GM21526 (cell line): ENCODE measurements around the gene XNDC1N.

ENCODE experiments used
- ATAC-seq: cut with Tn5 transposase; IDR thresholded peaks from one replicate; pipeline ENCODE4 v1.9.1; 2021; ENCODE audit warnings: moderate library complexity; ENCODE audit not compliant: unreplicated experiment, low FRiP score

The XNDC1N gene, protein sequence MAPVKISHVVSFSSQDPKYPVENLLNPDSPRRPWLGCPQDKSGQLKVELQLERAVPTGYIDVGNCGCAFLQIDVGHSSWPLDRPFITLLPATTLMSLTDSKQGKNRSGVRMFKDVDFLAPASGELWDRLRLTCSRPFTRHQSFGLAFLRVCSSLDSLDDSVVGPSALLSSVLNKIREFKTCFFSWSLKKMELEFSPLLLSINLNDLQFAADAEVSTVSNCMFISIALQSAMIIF

DNA sequence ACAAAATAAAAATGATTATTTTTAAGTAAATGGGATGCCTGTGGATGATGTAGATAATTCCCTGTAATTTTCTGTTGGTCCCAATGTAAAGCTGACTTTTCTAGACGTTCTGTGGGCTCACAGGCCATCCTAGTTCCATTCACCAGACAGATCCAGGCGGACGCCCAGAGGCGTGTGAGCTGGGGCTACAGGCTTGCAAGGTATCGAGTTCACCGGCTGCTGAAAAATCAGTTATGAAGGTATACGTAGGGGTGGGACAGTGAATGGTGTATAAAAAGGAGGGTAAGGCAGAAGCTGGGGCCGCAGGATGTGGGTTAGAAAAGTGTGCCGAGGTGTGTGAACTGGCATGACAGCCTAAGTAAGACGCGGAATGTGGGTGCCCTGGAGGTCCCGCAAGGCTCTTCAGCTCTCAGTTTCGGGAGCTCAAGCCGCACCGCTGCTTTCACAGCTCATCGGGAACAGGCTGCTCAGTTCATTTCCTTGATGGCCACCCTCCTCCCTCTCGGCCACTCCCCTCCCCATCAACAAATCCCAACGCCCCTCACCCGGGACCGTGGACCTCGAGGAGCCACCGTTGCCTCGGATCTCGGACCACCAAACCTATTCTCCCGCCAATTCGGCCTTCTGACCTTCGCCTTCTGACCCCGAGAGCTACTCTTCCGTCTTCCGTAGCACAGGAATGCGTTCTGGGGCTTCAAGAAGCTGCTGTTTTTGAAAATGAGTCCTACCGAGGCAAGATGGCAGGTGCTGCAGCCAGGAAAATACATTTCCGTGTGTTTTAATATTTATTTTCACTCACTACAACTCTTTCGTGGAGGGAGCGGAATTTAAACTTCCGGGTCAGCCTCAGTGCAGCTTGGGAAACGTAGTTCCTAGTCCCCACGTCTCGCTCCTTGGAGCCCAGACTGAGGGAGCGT lies at the start of gene XNDC1N:
Gene XNDC1N (minus strand): TSS at position 775 of the 917 bp plus-strand sequence. CDS start 5,241 bp downstream, outside the sequence.
- peak; percentile 61 for ATAC-seq

DNA sequence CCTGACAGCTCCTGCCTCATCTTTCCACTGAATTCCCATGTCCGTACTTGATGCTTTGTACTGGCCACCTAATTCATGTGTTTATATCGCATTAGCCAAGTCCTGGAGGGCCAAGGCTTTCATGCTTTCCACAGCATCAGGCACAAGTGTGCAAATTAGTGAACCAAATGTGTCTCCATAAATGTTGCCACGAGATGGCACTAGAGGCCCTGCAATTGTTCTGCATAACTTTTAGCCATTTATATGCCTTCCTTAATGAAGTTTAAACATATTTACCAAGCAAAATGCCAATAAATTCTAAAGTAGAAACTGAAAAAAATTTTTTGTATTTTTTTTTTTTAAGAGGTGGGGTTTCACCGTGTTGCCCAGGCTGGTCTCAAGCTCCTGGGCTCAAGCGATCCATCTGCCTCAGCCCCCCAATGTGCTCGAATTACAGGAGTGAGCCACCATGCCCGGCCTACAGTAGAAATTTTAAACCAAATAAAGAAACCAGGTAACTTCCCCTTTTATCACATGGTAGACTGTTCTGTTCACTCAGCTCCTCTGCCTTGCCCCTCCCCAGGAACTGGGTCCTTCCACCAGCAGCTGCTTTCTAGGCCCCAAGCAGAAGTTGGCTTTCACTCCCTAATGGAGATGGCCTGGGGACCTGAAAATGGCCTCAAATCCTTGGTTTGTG lies 49.5 kb upstream of the XNDC1N start:
- ATAC-seq, result peak; percentile 53

DNA sequence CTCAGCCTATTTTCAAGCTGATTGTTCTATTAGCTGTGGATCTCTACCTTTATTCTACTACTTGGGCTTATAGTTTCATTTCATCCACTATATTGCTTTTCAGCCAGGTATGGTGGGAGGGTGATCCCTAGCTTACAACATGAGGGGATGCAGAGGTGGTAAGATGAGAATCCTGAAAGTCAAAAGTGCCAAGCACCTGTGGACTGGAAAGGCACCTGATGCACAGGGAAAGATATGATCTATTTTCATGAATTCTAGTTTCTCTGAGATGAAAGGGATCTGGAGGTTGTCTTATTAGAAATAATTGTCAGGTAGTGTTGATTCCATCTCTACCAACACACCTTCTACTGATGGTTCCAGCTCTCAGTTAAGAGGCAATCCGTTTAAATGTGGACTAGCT lies 48.7 kb upstream of the XNDC1N start:
- no peak for ATAC-seq

DNA sequence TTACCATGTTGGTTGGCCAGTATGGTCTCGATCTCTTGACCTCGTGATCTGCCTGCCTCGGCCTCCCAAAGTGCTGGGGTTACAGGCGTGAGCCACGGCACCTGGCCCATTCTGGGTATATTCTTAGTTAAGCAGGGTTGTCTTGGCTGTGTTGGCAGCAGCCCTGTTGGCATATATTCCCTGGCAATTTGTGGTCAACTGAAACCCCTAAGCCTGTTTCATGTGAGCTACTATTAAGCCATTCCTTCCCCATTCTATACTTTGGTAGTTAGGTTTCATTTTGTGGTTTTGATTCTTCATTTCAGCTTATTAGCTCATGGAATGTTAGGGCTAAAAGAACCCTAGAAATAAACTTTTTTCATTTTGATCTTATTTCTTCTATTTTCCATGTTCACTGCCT lies 48.2 kb upstream of the XNDC1N start:
- ATAC-seq, result no peak

DNA sequence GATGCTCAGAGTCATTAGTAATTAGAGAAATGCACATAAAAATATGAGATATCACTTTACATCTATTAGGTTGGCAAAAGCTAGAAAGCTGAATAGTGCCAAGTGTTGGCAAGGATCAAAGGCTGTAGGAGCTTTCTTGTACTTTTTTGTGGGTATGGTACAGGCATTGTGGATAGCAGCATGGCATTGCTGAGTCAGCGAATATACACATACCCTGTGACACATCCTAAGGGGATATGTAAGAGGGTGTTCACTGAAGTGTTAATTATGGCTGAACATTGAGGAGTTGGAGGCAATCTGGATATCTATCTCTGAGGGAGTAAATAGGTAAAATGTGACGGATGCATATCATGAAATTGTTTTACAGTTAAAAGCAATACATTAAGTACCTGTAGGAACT lies 43.3 kb upstream of the XNDC1N start:
- ATAC-seq, result no peak

DNA sequence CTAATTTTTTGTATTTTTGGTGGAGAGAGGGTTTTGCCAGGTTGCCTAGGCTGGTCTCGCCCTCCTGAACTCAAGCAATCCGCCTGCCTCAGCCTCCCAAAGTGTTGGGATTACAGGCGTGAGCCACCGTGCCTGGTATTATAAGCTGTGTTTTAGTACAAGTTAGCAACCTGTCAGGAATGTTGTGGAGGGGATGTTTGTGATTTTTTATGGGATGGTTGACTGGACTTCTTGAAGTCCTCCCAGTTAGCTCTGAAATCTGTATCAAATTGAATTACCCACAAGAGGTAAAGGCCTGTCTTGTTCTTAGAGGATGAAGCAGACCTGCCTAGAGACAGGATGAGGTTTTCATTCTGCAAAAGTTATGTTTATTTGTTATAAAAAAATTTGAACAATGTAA lies 36.2 kb upstream of the XNDC1N start:
- ATAC-seq, result no peak

DNA sequence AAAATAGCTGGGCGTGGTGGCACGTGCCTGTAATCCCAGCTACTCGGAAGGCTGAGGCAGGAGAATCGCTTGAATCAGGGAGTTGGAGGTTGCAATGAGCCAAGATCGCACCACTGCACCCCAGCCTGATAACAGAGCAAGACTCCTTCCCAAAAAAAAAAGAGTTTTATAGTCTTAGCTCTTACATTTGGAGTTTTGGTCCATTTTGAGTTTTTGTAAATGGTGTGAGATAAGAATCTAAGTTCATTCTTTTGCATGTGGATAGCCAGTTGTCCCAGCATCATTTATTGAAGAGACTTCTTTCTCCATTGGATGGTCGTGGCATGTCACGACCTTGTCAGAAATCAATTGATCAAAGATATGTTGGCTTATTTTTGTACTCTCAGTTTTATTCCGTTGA lies 35.1 kb upstream of the XNDC1N start:
- no peak for ATAC-seq

DNA sequence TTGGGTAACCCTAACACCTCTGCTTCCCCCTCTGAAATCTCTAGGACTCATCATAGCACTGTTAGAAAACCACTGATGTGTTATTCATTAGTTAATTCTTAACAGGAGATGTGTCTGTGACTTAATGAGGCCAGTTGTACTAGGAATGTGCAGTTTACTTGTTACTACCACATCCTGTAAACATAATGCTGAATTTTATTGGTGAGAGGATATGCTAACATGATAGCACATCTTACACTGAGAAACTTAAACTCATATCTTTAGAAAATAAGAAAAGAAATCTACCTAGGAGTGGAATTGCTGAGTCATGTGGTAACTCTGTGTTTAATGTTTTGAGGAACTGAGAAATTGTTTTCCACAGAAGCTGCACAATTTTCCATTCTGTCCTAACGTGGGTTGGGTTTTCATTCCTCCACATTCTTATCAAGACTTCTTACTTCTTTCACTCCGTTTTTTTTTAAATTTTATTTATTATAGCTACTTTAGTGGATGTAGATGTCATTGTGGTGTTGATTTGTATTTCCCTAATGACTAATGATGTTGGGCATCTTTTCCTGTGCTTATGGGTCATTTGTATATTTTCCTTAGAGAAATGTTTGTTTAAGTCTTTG lies 34.1 kb upstream of the XNDC1N start:
- no peak for ATAC-seq

DNA sequence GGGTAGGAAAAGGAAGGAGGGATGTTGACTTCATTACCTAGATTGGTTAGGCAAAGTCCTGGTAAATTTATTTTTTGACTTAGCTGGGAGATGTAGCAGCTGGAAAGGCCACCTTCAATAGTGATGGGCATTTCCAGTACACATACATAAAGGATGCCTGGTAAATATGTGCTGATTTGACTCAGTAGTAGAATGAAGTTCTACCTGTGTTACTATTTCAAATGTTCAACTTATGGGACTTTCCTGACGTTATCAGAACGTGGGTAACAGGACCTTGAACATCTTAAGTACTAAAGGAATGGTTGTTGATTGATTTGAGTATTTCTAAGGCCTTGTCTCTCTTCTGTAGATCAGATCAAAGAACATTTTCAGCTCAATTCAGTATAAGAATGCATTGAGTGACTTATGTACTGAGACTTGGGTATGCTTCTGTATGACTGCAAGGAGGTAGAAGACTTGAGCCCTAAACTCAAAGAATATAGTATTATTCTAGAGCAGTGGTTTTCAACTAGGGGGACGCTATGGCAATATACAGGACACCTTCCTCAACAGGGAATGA lies 27.6 kb upstream of the XNDC1N start:
- ATAC-seq, result no peak

DNA sequence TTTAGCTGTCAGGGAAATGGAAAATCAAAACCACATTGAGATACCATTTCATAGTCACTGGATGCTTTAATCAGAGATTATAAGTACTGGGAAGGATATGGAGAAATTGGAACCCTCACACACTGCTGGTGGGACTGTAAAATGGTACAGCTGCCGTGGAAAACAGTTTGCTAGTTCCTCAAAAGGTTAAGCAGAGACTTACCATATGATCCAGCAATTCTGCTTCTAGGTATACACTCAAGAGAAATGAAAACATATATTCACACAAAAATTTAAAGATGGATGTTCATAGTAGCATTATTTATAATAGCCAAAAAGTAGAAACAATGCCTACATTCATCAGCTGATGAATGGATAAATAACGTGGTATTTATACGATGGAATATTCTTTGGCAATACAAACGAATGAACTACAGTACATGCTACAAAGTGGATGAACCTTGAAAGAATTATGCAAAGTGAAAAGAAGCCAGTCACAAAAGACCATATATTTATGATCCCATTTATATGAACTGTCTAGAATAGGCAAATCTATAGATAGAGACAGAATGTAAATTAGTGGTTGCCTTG lies 23.4 kb upstream of the XNDC1N start:
- ATAC-seq, result no peak

DNA sequence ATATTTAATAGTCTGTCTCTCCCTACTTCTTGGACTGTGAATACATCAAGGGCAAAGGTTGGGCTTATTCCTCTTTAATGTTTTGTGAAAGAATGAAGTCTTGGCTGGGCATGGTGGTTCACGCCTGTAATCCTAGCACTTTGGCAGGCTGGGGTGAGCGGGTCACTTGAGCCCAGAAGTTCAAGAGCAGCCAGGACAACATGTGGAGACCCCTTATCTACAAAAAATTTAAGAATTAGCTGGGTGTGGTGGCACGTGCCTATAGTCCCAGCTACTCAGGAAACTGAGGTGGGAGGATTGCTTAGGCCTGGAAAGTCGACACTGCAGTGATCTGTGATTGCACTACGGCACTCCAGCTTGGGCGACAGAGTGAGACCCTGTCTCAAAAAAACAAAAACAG lies 20.6 kb upstream of the XNDC1N start:
- ATAC-seq, result no peak

DNA sequence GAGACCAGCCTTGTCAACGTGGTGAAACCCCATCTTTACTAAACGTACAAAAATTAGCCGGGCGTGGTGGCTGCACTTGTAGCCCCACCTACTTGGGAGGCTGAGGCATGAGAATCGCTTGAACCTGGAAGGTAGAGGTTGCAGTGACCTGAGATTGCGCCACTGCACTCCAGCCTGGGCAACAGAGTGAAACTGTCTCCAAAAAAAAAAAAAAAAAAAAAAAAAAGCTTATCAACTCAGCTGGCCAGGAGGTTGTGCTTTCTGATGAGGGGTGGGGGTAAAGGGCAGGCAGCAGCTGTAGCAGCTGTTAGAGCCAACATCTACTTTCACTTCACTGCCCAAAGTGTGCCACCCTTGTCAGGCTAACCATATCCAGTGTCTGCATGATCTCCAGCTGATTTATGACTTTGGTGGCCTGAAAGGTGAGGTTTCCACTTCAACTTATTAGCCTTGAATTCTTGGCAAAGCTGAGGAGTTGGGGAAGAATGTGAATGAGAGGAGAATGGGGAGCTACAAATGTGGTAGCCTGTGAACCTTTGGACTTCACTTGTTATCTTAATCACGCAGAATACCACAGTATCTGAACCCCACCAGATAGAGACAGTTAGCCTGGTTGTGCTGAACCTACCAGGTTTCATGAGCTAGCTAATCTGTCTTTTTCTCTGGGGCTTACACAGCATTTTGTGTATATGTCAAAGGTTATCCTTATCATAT lies 20.1 kb upstream of the XNDC1N start:
- no peak for ATAC-seq

DNA sequence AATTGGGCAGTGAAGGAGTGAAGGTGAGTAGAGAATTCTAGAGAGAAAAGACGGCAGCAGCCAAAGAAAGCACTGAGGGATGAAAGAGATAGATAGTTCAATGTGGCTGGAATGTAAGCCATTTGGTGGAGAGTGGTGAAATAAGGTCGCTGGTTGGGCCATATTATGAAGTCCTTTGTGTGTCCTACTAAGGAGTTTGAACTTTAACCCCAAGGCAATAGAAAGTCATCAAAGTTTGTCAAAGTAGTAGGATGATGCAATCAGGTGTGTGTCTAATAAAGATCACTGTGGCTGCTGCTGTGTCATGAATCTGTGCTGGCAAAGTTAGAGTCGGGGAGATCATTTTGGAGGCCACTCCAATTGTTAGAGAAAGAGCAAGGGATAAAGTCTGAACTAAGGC lies 19.1 kb upstream of the XNDC1N start:
- ATAC-seq, result no peak

DNA sequence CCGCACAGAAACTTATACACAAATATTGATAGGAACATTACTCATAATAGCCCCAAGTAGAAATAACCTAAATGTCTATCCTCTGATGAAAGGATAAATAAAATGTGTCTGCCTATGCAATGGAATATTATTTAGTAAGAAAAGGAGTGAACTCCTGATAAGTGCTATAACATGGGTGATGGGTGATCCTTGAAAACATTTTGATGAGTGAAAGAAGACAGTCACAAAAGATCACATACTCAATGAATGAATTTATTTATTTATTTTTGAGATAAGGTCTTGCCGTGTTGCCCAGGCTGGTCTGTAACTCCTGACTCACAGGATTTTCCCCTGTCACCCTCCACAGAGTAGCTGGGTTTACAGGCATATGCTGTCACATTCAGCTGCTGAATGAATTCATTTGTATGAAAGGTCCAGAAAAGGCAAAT lies 17.8 kb upstream of the XNDC1N start:
- ATAC-seq, result no peak

DNA sequence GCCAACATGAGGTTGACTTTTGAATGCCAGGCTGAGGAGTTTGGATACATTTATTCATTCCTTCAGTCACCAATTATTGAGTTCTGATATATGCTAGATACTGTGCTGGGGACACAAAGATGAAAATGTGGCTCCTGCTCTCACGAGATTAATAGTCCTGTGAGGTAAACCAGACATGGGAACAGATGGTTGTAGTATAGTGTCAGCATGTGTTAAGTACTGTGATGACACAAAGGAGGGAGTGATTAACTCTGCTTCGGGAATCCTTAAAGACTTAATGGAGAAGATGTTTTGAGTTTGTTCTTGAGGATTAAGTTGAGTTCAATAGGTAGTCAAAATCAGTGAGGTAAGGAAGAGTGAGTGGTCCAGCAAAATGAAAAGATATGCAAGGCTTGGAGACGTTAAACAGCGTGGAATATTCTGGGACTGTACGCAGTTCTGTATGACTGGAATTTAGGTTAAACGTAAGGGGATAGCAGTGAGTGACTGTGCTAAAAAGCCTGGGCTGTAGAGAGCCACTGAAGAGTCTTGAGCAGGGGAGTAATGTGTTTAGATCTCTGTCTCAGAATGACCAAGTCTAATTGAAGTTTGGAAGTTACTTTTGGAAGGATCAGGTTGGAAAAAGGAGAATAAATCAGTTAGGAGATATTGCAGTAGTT lies 12.3 kb upstream of the XNDC1N start:
- no peak for ATAC-seq

DNA sequence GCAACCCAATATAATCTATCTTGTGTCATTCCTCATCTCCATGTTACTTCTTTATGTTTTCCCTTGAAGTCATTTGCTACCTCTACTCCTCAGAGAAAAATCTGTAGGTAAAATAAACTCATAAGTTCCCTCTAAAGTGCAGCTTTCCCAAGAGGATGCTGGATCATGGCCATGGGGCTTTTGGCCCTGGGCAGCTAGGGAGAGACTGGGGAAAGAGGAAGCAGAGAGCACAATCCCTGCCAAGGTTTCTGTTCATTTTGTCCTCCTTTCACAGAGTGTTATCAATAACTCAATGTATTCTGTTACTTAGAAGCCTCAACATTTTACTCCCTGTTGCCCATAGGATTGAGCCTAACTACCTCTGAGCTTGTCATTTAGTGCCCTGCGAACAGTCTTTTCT lies 9.4 kb upstream of the XNDC1N start:
- ATAC-seq, result no peak

DNA sequence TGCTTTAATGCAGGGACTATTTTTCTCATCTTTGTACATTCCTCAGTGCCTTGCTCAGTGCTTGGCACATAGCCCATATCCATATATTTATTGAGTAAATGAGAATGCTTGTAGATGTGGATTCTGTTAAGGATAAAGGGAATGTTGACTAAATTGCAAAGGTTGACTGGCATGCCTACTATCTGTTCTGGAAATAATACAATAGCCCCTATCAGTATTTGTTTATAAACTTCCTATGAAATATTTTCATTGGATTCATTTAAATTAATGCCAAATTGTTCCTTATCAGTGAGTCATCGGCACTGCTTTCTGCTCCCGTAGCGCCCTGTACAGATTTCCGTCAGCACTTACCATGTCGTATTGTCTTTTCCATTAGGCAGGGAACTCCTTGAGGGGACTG lies 8.4 kb upstream of the XNDC1N start:
- ATAC-seq, result no peak

DNA sequence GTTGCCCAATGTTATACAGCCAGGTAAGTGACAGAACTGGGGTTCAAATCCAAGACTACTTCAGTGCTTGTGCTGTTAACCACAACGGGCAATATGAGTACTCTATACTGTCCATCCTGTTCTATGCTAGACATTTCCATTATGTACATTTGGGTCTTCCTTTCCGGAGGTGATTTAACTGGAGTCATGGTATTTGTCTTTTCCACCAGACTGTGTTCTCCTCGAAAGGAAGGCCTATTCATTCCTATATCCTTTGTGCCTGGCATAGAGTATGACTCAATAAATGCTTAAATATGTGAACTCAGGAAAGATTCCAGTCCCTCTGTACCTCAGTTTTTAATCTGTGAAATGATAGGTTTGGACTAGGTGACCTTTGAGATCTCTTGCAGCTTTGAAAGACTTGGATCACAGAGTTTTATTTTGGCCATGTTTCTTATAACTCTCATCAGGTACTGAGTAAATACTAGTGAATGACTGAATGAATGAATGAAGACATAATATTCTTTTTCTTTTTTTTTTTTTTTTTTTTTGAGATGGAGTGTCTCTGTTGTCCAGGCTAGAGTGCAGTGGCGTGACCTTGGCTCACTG lies 7.0 kb upstream of the XNDC1N start:
- ATAC-seq, result no peak

DNA sequence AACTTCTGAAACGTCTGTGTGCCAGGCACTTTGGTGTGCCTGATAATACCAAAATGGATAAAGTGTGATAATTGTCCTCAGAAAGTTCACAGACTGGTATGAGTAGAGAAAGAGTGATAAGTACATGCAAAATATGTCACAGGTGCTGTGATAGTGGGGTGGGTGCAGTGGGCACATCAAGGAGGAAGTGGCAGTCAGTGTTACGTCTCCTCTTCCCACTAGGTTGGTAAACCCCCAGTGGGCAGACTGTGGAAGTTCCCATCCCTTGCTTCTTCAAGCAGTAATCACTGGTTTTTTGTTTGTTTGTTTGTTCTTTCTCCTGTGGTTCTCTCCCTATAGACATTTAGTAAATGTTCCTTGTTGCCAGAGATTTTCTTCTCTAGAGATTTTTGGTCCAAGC lies 5.8 kb upstream of the XNDC1N start:
- ATAC-seq, result no peak
